ENCODE data around the gene CDC42BPA.

CDC42BPA gene

GRCh38 chr1:226987623-226988333 is 330.5 kb downstream of the CDC42BPA start:
- no peak for DNase-seq

DNA sequence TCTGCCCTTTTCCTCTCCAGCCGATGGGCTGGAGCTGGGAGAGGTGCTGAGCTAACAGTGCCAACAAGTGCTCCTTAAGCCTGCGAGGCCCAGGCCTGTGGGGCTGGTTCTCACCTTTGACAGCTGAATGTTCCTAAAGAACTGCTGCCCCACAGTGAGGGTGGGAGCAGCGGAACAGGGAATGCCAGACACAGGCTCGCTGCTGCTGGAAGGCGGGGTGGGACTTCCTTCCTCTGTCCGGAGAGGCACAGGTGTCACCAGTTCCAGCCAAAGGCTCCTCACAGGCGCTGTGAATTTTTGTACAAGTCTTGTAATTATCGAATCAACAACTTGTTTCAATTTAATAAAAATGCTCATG is 331.1 kb downstream of the CDC42BPA start:
- no peak for DNase-seq

DNA sequence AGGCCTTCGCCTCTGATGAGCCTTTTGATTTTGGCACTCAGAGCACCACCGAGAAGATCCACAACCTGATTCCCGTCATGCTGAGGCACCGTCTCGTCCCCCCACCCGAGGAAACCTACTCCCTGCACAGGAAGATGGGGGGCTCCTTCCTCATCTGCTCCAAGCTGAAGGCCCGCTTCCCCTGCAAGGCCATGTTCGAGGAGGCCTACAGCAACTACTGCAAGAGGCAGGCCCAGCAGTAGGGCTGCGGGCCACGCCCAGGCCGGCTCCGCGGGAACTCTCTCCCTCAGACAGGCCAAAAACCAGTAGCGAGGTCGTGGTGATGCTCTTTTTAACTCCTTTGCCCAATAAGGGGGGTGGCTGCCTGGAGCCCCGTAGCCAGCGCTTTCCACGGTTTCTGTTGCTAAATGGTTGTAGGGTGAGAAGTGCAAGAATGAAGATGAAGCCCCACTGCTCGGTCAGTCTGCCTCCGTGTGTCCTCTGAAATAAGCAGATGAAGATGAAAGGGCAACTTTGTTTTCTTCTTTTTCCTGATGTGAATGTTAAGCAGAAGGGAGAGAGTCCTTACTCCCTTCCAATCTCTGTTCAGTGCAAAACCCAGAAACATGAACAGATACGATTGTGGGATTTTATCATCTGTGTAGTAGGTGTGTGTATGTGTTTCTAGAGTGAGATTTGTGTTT is 331.7 kb downstream of the CDC42BPA start:
- no peak for DNase-seq

GRCh38 chr1:226985839-226986463 is 332.3 kb downstream of the CDC42BPA start:
- no peak for DNase-seq

DNA sequence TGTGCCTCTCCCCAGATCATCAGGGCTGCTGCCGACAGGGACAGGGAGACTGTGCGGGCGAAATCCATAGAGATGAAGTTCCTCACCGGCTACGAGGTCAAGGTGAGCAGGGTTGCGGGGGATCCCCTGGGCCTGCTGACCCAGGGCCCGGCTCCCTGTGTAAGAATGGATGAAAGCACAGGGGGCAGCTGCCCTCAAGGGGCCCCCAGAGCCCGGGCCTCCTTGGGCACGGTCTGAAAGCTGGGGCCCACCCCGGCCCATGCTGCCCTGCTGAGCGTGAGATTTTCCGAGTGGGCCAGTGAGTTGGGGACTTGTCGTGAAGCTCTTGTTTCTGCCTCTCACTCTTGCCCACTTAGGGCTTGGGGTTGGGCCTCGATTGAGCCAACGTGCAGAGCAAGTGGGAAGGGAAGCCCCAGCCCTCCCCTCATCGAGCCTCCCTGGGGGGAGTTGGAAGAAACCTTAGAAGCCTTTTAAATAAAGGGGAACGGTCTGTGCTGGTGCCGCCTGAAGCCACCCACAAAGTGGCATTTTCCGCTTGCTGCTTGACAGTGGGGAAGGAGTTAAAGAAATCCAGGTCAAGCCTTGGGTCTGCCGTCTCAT is 333.0 kb downstream of the CDC42BPA start:
- no peak for DNase-seq

- DNase-seq, result no peak
Measured at GRCh38 chr1:226984521-226985238, 333.6 kb downstream of the CDC42BPA start.

- DNase-seq, result no peak
Measured at GRCh38 chr1:226983992-226984364, 334.3 kb downstream of the CDC42BPA start.

DNA sequence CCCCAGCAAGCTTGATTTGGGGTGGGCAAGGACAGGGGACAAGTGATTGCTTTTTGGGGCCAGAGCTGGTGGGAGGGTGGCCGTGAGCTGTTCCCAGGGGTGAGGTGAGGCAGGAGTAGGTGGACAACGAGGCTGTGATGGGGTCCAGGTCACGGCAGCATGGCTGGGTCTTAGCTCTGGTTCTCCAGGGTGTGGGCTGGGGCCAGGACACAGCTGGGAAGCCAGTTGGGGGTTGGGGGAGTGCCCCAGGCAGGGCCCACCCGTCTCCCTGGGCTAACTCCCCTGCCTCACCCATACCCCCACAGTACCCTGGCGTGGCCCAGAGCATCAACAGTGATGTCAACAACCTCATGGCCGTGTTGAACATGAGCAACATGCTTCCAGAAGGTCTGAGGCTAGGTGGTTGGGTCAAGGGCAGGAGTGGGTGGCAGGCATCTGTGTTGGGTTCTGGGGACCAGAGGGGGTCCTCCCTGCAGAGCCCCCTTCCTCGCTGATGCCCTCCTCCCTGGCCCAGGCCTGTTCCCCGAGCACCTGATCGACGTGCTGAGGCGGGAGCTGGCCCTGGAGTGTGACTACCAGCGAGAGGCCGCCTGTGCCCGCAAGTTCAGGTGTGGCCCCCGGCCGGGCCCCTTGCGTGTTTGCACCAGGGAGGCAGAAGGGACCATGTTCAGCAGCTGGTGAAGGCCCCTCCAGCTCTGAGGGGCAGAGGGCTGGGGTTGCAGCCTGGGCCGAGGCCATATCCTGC is 334.9 kb downstream of the CDC42BPA start:
- DNase-seq, result no peak

- no peak for DNase-seq
Measured at GRCh38 chr1:226982451-226983177, 335.7 kb downstream of the CDC42BPA start.

DNA sequence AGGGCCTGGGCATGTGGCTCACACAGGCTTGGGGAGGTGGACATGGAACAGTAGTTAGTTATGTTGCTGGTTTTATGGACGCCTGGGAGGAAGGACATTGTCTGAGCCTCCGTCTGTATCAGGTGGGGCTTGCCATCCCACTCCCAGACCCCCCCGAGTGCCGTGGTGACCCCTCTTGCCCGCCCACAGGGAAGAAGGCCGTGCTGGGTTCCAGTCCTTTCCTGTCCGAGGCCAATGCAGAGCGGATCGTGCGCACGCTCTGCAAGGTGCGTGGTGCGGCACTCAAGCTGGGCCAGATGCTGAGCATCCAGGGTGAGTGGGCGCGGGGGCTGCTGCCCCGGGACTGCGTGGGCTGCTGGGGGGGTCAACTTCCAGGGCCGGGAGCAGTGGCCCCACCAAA is 336.5 kb downstream of the CDC42BPA start:
- no peak for DNase-seq

DNA sequence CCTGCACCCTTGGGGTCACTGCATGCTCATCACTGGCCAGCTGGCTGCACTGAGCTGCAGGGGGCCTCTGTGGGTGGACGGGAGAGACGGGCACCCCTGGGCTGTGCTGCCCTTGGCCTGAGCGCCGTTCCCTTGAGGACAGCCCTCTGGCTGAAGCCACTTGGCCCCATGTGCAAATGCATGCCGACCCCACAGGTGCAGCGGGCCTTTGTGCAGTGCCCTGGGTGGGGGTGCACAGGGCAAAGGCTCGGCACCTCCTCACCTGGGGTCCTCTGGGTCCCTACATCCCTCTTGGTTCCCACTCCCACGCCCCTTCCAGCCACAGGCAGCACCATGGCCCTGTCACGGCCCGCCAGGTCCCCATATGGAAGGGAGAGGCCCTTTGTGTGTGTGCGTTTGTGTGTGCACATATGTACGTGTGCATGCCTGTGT is 336.9 kb downstream of the CDC42BPA start:
- DNase-seq, result no peak

GRCh38 chr1:226980565-226981385 is 337.5 kb downstream of the CDC42BPA start:
- no peak for DNase-seq

GRCh38 chr1:226980122-226980560 is 338.2 kb downstream of the CDC42BPA start:
- no peak for DNase-seq

- DNase-seq, result no peak
Measured at GRCh38 chr1:226979517-226980121, 338.7 kb downstream of the CDC42BPA start.

DNA sequence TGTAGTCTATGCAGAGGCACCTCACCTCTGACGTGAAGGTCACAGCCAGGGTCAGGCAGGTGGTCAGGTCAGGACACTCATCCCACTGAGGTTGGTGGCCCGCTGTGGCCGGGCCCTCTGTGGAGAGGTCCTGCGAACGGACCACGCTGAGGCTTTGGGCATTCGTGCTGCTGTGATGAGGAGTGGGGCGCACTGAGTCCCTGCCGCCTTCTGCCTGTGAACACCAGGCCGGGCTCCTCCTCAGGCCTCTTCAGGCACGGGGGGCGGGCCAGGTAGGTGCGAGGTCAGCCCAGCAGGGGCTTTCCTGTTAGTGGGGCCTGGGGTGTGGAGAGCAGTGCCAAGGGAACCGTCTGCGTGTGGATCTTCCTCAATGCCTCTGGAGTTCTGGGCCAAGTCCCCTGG is 339.2 kb downstream of the CDC42BPA start:
- no peak for DNase-seq

- DNase-seq, result no peak
Measured at GRCh38 chr1:226978432-226979114, 339.7 kb downstream of the CDC42BPA start.

DNA sequence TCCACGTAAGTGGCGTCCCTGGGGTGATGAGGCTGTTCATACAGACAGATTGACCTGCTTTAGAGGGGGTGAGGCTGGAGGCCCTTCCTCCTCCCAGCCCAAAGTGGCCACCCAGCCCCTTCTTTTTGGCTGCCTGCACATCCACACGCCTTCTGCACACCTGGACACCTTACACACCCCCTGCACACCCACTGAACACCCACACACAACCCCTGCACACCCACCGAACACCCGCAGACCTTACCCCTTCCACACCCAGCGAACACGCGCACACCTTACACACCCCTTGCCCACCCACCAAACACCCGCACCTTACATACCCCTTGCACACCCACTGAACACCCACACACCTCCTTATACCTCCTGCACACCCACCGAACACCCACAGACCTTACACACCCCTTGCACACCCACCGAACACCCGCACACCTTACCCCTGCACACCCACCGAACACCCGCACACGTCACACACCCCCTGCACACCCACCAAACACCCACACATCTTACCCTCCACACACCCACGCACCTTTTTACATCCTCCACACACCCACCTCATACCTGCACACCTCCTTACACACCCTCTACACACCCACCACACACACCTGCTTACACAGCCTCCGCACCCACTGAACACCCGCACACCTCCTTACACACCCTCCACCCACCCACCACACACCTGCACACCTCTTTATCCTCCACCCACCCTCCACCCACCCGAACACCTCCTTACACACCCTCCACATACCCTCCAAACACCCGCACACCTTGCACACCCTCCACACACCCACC is 340.5 kb downstream of the CDC42BPA start:
- no peak for DNase-seq

GRCh38 chr1:226976978-226977642 is 341.2 kb downstream of the CDC42BPA start:
- DNase-seq, result no peak
